ENCODE data around the gene SELPLG. TPM values are rescaled to one million over a fixed set of nuclear protein-coding genes. Genes with fewer than 3 reads are reported as not detected.
"Not testable (repeated sequence)": the region's sequence is repeated elsewhere in the genome, so short reads cannot be mapped to it uniquely, and the experiment has no call there.

SELPLG gene
- total RNA-seq, 2 donors from 2014 or later: 14.3 to 17.3 TPM

GRCh38 chr12:108664338-108665258 lies 30.9 kb upstream of the SELPLG start:
- TF ChIP-seq, protein P1, sequence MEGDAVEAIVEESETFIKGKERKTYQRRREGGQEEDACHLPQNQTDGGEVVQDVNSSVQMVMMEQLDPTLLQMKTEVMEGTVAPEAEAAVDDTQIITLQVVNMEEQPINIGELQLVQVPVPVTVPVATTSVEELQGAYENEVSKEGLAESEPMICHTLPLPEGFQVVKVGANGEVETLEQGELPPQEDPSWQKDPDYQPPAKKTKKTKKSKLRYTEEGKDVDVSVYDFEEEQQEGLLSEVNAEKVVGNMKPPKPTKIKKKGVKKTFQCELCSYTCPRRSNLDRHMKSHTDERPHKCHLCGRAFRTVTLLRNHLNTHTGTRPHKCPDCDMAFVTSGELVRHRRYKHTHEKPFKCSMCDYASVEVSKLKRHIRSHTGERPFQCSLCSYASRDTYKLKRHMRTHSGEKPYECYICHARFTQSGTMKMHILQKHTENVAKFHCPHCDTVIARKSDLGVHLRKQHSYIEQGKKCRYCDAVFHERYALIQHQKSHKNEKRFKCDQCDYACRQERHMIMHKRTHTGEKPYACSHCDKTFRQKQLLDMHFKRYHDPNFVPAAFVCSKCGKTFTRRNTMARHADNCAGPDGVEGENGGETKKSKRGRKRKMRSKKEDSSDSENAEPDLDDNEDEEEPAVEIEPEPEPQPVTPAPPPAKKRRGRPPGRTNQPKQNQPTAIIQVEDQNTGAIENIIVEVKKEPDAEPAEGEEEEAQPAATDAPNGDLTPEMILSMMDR (IDR thresholded peaks at IDR 0.05): peak; percentile 92
- Histone ChIP-seq H3K4me3 (peak overlapping the region; percentile 35), H3K9me3 (no peaks in the 10 kb centered on the region), H3K4me1 (ENCODE audit: control insufficient read depth in 1 of 2, low read depth in 2 of 2) (peaks cover 56 to 78% of the 10 kb centered on the region in 2 donors), H3K27me3 (replicated peaks; ENCODE audit: insufficient read depth) (no peaks in the 10 kb centered on the region), H3K36me3 (no peaks in the 10 kb centered on the region), H3K27ac (peak overlapping the region; percentile 84 to 88)
- ATAC-seq (ENCODE audit: insufficient number of reproducible peaks, low FRiP score, low read depth) (peak; percentile 92), DNase-seq (ENCODE audit: low spot score) (peak; percentile 71)

DNA sequence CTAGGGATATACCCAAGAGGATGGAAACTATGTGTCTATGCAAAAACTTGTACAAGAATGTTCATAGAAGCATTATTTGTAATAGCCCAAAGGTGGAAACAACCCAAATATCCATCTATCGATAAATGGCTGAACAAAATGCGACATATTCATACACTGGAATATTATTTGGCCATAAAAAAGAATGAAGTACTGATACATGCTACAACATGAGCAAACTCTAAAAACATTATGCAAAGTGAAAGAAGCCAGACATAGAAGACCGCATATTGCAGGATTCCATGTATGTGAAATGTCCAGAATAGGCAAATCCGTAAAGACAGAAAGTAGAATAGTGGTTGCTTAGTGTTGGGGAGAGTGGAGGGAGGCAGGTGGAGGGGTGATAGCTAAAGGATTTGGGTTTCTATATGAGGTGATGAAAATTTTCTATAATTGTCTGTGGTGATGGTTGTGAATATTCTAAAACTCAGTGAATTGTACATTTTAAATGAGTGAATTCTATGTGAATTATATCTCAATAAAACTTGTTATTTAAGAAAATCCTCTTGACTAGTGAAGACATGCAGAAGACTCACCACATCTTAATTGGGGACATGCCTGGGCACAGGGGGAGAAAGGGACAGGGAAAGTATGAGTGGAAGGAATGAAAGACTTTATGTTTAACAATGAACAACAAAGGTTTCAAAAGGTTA lies 29.8 kb upstream of the SELPLG start:
- TF ChIP-seq, protein P1 (IDR thresholded peaks at IDR 0.05): no peak
- Histone ChIP-seq H3K4me1 (ENCODE audit: control insufficient read depth in 1 of 2, low read depth in 2 of 2) (peaks cover 46 to 72% of the 10 kb centered on the region in 2 donors), H3K36me3 (no peaks in the 10 kb centered on the region), H3K27me3 (replicated peaks; ENCODE audit: insufficient read depth) (no peaks in the 10 kb centered on the region), H3K4me3 (no peak overlapping the region), H3K9me3 (no peaks in the 10 kb centered on the region), H3K27ac (peak overlapping the region; percentile 84 to 88)
- no peak for ATAC-seq (ENCODE audit: insufficient number of reproducible peaks, low FRiP score, low read depth)
- no peak for DNase-seq (ENCODE audit: low spot score)

DNA sequence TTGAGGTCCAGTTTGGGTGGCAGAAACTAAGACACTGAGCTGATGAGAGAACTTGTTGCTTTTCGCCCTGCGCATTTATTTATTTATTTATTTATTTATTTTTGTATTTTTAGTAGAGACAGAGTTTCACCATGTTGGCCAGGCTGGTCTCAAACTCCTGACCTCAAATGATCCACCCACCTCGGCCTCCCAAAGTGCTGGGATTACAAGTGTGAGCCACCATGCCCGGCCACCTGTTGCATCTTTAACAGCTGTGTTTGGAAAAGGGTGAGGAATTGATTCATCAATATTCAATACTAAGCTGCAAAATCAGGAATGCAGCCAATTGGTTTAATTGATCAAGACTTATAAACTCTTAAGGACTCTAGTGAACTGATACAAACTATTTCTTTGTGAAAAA lies 24.4 kb upstream of the SELPLG start:
- not testable (repeated sequence) for H3K27me3 ChIP-seq (replicated peaks; ENCODE audit: insufficient read depth); H3K4me3 ChIP-seq; H3K9me3 ChIP-seq; ATAC-seq (ENCODE audit: insufficient number of reproducible peaks, low FRiP score, low read depth); DNase-seq (ENCODE audit: low spot score)
- peaks cover 9 to 33% of the 10 kb centered on the region in 2 donors for H3K4me1 ChIP-seq (ENCODE audit: control insufficient read depth in 1 of 2, low read depth in 2 of 2)
- H3K36me3 ChIP-seq: peaks cover 18% of the 10 kb centered on the region
- peak overlapping the region; percentile 1 for H3K27ac ChIP-seq

DNA sequence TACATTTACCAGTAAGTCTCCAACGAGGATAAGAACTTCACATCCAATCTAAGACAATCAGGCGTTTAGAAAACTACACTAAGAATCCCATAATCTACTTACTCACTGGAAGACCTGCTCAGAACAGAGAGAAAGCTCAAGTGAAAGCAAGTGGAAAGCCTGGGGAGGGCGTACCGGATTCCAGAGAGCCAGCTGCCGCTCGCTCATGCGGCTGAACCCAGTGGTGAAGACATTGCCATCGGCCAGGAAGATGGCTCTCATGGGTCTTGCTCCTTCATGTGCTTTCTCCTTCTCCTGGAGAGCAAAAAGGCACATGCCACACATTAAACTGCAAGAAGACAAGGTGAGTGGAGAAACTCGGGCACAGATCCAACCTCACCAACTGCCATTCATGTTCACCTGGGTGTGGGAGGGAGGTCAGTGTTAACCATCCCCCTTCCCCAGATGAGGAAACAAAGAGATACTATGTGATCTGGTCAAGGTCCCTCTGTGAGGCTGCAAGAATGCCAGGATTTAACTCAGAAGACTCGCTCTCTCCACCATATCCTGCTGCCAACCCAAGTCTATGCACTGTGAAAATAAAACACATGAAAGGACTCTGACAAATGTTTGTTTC lies 23.5 kb upstream of the SELPLG start:
- ATAC-seq (ENCODE audit: insufficient number of reproducible peaks, low FRiP score, low read depth) (no peak), DNase-seq (ENCODE audit: low spot score) (no peak)
- Histone ChIP-seq H3K9me3 (no peaks in the 10 kb centered on the region), H3K27me3 (replicated peaks; ENCODE audit: insufficient read depth) (no peaks in the 10 kb centered on the region), H3K27ac (peak overlapping the region in 1 of 2 donors; percentile 21), H3K36me3 (peaks cover 22% of the 10 kb centered on the region), H3K4me1 (ENCODE audit: control insufficient read depth in 1 of 2, low read depth in 2 of 2) (peaks cover 9 to 30% of the 10 kb centered on the region in 2 donors), H3K4me3 (no peak overlapping the region)
- TF ChIP-seq, protein P1 (IDR thresholded peaks at IDR 0.05): no peak

DNA sequence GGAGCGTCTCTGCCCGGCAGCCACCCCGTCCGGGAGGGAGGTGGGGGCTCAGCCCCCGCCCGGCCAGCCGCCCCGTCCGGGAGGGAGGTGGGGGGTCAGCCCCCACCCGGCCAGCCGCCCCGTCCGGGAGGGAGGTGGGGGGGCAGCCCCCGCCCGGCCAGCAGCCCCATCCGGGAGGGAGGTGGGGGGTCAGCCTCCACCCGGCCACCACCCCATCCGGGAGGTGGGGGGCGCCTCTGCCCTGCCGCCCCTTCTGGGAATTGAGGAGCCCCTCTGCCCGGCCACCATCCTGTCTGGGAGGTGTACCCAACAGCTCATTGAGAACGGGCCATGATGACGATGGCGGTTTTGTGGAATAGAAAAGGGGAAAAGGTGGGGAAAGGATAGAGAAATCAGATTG lies 22.6 kb upstream of the SELPLG start:
- H3K9me3 ChIP-seq; H3K4me3 ChIP-seq; H3K27me3 ChIP-seq (replicated peaks; ENCODE audit: insufficient read depth); ATAC-seq (ENCODE audit: insufficient number of reproducible peaks, low FRiP score, low read depth); H3K27ac ChIP-seq; DNase-seq (ENCODE audit: low spot score): not testable (repeated sequence)
- peaks cover 9 to 30% of the 10 kb centered on the region in 2 donors for H3K4me1 ChIP-seq (ENCODE audit: control insufficient read depth in 1 of 2, low read depth in 2 of 2)
- peaks cover 32% of the 10 kb centered on the region for H3K36me3 ChIP-seq

DNA sequence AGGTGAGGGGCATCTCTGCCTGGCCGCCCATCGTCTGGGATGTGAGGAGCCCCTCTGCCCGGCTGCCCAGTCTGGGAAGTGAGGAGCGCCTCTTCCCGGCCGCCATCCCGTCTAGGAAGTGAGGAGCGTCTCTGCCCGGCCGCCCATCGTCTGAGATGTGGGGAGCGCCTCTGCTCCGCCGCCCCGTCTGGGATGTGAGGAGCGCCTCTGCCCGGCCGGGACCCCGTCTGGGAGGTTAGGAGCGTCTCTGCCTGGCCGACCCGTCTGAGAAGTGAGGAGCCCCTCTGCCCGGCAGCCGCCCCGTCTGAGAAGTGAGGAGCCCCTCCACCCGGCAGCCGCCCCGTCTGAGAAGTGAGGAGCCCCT lies 22.1 kb upstream of the SELPLG start:
- H3K36me3 ChIP-seq: peaks cover 35% of the 10 kb centered on the region
- not testable (repeated sequence) for ATAC-seq (ENCODE audit: insufficient number of reproducible peaks, low FRiP score, low read depth); H3K27ac ChIP-seq; H3K27me3 ChIP-seq (replicated peaks; ENCODE audit: insufficient read depth); H3K4me3 ChIP-seq; DNase-seq (ENCODE audit: low spot score); H3K9me3 ChIP-seq
- H3K4me1 ChIP-seq (ENCODE audit: control insufficient read depth in 1 of 2, low read depth in 2 of 2): peaks cover 9 to 30% of the 10 kb centered on the region in 2 donors

DNA sequence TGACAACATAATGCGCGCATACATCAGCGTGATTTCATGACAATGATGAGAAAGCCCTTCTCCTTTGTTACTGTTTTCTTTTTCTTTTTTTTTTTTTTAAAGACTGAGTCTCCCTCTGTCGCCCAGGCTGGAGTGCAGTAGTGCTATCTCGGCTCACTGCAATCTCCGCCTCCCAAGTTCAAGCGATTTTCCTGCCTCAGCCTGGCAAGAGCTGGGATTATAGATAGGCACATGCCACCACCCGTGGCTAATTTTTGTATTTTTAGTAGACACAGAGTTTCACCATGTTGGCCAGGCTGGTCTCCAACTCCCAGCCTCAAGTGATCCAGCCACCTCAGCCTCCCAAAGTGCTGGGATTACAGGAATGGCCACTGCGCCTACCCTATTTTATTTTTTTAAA lies 20.9 kb upstream of the SELPLG start:
- peaks cover 38% of the 10 kb centered on the region for H3K36me3 ChIP-seq
- not testable (repeated sequence) for ATAC-seq (ENCODE audit: insufficient number of reproducible peaks, low FRiP score, low read depth); H3K9me3 ChIP-seq; DNase-seq (ENCODE audit: low spot score); H3K4me3 ChIP-seq; H3K27me3 ChIP-seq (replicated peaks; ENCODE audit: insufficient read depth)
- peak overlapping the region in 1 of 2 donors; percentile 20 for H3K27ac ChIP-seq
- H3K4me1 ChIP-seq (ENCODE audit: control insufficient read depth in 1 of 2, low read depth in 2 of 2): peaks cover 8 to 30% of the 10 kb centered on the region in 2 donors
